ENCODE data around the gene MOG.

The MOG gene

DNA sequence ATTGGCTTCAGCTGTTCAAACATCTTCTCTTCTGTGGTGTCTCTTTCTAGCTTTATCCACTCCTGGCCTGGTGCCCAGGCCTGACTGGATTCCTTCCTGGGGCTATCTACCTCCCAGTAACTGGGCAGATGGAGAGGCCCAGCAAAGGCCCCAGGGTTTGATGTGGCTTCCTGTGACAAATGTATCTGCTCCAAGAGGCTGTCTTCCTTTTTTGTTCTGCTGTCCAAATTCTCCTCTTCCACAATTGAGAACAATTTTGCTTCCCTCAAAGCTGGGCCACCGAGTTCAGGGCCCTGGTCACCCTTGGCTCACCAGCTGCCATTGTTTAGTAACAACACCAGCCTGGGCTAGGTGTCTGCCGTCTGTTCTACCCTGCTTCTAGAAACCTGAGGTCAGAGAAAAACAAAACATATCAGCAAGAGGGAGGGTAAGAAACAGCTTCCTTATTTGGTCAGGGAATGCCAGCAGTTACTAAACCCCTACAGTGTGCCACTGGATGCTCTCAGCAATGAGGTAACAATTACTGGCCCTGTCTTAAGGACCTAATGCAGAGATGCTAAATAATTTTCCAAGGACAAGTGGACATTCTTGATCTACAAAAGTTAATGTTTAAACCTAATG lies 20.2 kb downstream of the MOG start:
- DNase-seq: peak in 1 of 2 experiments; percentile 16

DNA sequence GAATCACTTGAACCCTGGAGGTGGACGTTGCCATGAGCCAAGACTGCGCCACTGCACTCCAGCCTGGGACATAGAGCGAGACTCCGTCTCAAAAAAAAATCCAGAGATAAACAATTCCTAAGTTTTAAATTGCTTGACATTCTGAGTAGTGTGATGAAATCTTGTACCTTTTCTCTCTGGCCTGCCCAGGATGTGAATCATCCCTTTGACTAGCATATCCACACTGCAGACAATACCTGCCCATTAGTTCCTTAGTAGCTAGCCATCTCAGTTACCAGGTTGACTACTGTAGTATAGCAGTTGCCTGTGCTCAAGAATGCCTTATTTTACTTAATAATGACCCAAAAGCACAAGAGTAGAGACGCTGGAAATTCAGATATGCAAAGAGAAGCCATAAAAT lies 21.2 kb downstream of the MOG start:
- no peak for DNase-seq

DNA sequence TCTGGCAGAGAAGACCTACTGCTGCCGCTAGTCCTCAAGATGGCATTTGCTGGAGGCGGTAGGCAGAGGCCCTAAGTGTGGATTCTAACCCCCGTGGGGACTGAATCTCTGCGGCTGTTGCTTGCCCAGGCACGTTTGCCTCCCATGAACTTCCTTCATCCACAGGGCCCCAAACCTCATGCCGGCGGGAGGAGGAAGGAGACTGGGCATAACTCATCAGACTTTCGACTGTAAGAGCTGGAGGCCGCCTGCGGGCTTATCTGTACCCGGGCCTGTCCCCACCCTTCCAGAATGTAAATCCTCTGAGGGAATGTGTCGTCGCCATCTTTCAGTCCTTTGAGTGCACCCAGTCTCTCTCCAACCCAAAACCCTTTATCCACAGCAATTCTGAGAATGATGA lies 23.1 kb downstream of the MOG start:
- no peak for DNase-seq

DNA sequence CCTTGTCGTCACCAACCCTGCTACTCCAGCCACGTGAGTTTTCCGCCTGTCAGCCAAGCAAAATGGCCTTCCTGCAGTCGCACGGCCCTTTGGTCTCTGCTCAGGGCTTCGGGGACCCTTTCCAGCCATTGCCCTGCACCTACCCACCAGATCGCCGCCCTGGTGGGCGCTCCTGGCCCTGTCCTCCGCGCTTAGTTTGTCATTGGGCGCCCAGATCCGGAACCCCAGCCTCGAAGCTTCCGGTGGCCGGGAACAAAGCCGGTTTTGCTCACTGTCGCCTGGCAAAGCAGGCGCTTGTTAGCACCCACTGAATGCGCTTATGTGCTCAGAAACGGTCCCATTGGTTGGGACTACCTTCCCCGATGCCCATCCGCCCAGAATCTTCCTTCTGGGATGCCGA lies 23.5 kb downstream of the MOG start:
- no peak for DNase-seq

DNA sequence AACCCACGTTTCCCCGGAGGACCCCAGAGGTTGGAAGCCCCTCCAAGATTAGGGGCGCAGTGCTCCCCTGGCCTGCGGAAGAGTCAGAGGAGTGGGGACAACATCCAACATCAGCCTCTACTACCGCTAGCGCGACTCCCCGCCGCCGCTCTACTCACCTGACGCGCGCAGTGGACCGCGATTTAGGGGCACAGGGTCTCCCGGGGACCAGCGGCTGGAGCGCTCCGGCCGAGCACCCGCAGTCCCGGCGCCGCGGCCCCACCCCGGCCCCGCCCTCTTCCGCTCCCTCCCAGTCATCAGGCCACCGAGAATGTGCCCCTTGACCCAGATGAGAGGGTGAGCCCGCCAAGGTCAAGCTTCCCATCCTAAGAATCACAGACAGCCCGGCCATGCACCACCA lies 24.0 kb downstream of the MOG start, which contains the start of gene ZFP57:
TSS of gene ZFP57 (minus strand) at position 249 of the 400 bp plus-strand sequence. CDS start 4,149 bp downstream, outside the sequence.
- DNase-seq: no peak

DNA sequence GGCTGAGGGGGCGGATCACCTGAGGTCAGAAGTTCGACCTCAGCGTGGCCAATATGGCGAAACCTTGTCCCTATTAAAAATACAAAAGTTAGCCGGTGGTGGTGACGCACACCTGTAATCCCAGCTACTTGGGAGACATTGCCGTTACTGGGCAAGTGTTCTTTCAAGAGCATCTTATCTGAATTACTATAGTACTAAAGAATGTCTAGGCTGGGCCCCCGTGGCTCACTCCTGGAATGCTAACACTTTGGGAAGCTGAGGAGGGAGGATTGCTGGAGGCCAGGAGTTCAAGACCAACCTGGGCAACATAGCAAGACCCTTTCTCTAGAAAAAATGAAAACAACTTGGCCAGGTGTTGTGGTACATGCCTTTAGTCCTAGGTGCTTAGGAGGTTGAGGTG lies 24.9 kb downstream of the MOG start:
- no peak for DNase-seq

DNA sequence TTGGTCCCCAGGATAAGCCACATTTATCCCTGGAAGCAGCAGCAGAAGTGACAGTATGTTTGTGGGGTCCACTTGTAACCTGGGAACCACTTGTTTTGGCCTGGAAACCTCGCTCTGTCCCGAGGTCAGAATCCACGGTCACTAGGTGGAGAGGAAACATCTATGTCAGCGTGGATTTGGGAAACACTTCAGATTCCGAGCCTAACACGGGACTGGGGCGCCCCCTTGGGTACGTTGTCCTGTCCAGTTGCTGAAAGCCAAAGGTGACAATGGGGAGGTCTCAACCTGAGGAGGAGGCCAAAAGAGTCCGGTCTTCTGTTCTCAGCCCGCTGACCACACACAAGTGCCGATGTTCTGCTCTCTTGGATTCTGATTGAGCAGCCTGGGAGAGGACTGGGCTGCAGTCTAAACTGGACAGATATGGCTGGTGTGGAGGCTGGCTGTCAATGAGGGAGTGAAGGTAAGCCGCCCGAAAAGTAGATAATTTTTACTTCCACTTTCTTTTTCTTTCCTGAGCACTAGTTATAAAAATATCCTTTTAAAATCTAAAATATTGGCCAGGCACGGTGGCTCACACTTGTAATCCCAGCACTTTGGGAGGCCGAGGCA lies 28.9 kb downstream of the MOG start:
- DNase-seq: no peak

DNA sequence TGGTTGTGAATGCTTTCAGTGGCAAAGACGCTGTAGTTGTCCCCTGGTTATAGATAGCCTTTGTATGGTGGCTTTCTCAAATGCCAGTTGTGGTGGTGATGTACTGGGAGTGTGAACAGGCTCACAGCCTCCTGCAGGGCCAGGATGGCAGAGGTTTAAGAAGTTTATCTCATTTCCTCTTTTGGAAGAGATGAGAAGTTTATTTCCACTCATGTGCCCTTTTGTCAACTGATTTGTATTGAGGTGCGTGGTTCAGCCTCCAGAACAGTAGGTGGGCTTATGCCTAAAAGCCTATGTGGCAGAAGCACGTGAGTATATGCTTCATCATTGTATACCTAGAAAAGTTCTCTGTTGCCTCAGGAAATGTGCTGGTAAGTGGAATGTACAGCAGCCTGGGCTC lies 37.7 kb downstream of the MOG start:
- DNase-seq: no peak

DNA sequence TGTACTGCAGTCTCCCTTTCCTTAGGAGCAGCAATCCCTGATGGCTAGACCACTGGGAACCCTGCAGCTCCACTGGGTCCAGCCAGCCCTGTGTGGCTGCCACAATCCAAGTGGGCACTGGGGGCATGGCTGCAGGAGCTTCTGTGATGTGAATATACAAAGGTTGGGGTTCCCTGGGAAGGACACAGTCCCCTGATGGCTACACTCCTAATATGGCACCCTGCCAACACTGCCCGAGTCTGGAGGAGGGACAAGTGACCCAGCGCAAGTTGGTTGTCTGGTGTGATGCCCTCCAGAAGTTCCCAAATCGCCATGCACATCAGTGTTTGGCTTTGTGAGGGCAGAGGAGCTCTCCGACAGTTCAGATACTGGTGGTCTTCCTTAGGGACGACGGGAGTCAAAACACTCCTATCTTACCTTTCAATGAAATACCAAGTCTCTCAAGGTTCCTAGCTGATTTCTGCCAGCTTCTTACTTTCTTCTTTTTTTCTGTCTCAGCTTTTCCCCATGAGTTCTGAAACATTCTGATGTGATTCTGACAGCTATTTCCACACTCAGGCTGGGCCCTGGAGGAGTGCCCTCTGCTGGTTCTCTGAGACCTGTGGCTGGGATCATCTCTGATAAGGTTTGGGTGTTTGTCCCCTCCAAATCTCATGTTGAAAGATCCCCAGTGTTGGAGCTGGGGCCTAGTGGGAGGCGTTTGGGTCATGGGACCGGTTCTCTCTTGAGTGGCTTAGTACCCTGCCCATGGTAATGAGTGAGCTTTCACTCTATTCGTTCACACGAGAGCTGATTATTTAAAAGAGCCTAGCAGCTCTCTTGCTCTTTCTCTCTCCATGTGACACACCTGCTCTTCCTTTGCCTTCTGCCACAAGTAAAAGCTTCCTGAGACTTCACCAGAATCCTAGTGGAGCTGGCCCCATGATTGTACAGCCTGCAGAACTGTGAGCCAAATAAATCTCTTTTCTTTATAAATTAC lies 39.5 kb downstream of the MOG start:
- DNase-seq: no peak

DNA sequence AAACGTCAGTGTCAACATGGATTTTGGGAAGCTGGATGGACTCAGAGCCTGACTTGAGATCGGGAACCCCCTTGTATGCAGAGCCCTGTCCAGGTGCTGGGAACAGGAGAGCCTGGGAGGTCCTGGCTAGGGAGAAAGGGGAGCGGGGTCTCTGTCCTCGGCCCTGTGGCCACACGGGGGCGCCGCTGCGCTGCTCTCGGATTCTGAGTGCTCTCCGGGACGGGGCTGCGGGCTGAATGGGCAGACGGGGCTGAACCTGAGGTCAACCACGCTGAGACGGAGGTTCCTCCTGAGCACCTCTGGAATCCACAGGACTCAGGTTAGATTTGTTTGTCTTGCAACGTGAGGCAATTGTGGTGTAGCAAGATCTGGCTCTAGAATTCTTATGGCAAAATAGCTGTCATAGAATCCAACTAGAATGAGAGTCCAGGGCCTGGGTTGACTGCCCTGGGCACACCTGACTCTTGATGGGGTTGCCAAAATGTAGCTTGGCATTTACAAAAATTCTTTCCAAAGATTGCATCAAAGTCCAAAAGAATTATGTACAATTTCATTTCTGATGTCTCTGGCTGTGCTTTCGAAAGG lies 45.7 kb downstream of the MOG start:
- DNase-seq: peak in 1 of 2 experiments; percentile 42

DNA sequence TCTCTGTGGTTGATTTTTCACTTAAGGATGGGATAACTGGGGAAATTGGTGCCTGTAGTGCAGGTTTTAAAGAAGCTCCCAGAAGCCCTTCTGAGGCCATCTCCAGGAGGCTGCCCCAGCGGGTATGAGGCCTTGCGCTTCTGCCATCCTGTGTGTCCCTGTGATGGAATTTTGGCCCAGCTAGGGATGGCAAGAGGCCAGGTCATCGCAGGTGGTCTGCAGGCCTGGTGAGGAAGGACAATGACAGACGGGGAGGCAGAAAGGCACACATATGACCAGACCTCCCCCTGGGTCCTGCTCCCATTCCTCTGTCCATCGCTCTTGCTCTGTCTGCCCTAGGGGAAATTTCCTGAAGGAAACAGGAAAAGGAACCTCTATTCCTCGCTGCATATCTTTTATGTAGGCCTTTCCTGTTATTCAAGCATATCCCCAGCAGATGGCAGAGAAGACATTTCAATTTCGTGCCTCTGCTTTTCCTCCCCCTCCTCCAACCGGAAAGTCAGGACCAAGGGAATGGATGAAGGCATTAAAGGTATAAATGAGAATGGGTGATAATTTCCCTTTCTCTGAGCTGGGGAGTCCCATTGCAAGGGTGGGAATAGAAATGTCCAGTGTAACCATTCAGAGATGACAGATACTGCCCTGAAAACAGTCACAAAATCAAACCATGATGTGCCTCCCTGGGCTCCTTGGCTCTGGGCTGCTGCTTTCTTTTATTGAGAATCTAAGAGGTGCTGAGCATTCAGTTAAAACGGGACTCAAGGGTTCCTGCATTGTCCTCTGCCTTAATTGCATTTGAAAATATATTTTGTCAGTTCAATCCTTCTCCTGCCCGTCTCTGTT lies 48.7 kb downstream of the MOG start:
- DNase-seq: peak in 1 of 2 experiments; percentile 32

DNA sequence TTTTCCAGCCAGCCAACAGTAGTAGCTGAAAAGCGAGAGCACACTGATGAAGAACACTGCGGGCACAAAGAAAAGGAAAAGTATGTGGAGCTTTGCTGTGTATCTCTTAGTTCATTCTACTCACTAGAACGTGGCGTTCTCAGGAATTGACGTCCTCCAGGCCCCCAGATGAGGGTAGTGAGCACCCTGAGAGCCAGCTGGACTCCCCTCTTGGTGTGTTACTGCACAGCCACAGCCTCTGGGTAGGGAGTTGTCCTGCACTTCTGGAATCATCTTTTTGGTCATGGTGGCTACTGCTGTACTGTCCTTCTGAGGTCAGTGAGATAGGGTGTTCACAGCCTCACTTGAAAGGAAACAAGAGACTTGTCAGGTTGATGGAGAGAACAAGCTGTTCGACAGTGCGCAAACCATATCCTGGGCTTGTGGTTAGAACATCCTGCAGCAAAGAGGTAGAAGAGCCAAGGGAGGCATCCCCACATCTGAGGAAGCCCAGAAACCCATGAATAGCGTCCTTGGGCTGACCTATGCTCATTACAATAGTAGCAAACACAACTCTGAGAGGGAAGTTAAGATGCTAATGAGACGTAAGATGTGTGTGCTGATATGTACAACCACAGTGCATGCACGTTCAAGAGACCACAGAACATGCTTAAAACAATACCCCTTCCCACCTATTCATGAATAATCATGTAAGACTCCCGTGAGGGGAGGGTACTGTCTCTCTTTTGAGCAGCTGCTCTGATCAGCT lies 51.7 kb downstream of the MOG start:
- no peak for DNase-seq

DNA sequence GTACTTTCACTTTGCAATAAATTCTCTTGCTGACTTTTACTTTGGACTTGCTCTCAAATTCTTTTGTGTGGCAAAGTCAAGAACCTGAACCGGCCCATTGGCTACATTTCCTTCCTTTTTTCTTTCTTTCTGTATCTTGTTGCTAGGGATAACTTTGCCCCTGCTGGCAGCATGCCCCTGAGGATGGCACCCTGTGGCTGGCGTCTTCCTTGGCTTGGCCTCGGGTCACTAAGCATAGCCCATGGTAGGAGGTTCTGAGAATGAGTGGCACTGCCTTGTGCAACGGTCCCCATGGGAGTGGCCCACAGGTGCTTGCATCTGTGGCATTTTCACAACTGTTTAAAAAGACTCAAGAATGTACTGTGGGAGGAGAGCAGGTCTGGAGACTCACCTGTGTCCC lies 52.3 kb downstream of the MOG start:
- no peak for DNase-seq

DNA sequence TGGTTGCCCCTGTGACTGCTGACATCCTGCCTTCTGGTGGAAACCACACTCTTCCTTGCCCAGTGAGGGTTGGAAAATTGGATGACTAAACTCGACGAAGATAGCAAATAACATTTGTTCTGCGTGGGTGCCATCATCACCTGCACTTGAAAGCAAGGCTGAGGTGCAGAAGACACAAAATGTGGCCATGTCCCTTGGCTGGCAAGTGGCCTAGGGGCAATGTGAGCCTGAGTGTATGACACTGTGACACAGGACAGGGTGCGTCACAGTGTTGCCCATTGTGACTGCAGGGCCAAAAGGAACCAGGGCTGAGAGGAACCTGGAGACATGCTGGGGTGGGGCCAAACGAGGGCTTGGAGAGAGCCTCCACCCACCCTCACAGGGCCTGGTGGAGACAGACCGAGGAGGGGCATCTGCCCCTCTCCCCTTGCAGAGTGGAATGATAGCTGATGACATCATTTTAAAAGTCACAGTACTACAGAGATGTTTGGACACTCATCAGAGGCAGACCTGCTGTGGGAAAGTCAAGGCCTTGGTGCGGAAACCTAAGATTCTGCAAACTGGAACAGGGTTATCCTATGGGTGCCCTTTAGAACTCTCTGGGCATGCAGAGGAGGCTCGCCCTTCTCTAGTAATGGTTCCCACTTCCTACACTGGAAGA lies 53.5 kb downstream of the MOG start:
- no peak for DNase-seq

DNA sequence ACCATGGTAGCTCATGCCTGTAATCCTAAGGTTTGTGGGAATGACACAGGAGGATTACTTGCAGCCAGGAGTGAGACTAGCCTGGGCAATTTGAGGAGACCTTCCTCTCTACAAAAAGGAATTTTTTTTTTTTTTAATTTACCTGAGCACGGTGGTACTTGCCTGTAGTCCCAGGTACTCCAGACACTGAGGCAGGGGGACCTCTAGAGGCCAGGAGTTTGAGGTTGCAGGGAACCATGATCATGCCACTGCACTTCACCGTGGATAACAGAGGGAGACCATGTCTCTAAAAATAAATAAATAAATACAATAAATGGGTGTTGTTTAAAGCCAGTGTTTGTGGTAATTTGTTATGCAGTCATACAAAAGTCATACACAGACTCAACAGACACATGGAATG lies 64.0 kb downstream of the MOG start:
- DNase-seq: no peak
